ENCODE results near the gene KANSL1.
"Not testable (repeated sequence)": the region's sequence is repeated elsewhere in the genome, so short reads cannot be mapped to it uniquely, and the experiment has no call there.

Gene KANSL1

GRCh38 chr17:46193151-46193625 is at the start of gene KANSL1:
KANSL1 (minus strand) TSS chr17:46193429; CDS start chr17:46172143, 21,286 bp downstream.
- DNase-seq: peak; percentile 87 to 89

GRCh38 chr17:46231359-46231758 is 38.1 kb upstream of the KANSL1 start:
- DNase-seq: not testable (repeated sequence)

- peak; percentile 95 to 96 for DNase-seq
These were observed 32.1 kb upstream of the KANSL1 start for GRCh38 chr17:46225274-46225794.

GRCh38 chr17:46224864-46225263 is 31.6 kb upstream of the KANSL1 start:
- peak in 1 of 2 donors; percentile 14 for DNase-seq

- not testable (repeated sequence) for DNase-seq
These were observed 29.8 kb upstream of the KANSL1 start for GRCh38 chr17:46223041-46223440.

GRCh38 chr17:46216682-46217081 is 23.5 kb upstream of the KANSL1 start:
- DNase-seq: no peak

- DNase-seq: peak; percentile 49 to 66
These were observed 19.6 kb upstream of the KANSL1 start for GRCh38 chr17:46212634-46213435.

GRCh38 chr17:46208997-46209396 is 15.8 kb upstream of the KANSL1 start:
- no peak for DNase-seq

GRCh38 chr17:46205975-46206374 is 12.7 kb upstream of the KANSL1 start:
- no peak for DNase-seq

GRCh38 chr17:46202424-46202823 is 9.2 kb upstream of the KANSL1 start:
- DNase-seq: no peak

- DNase-seq: no peak
These were observed 8.3 kb upstream of the KANSL1 start for GRCh38 chr17:46201491-46201890.

- DNase-seq: no peak
These were observed 7.0 kb upstream of the KANSL1 start for GRCh38 chr17:46200197-46200596.

- no peak for DNase-seq
These were observed 6.2 kb upstream of the KANSL1 start for GRCh38 chr17:46199379-46199778.

- no peak for DNase-seq
These were observed 5.0 kb upstream of the KANSL1 start for GRCh38 chr17:46198233-46198632.

GRCh38 chr17:46197530-46197929 is 4.3 kb upstream of the KANSL1 start:
- DNase-seq: no peak

GRCh38 chr17:46195939-46196716 is 2.9 kb upstream of the KANSL1 start:
- DNase-seq: no peak

GRCh38 chr17:46195217-46195855 is 2.1 kb upstream of the KANSL1 start:
- DNase-seq: no peak

- DNase-seq: peak in 1 of 2 donors; percentile 53
These were observed 1.4 kb upstream of the KANSL1 start for GRCh38 chr17:46194393-46195216.

GRCh38 chr17:46193626-46194392 is 580 bp upstream of the KANSL1 start:
- peak; percentile 95 to 97 for DNase-seq

GRCh38 chr17:46192439-46193150 is 634 bp downstream of the KANSL1 start:
- DNase-seq: peak; percentile 66 to 69

- no peak for DNase-seq
These were observed 1.1 kb downstream of the KANSL1 start for GRCh38 chr17:46192189-46192438.

Data from stimulated activated CD4-positive, alpha-beta T cell treated with anti-CD3 and anti-CD28 coated beads, Interleukin-2, amount 100 ng/mL, for 24 hours (primary cell).